MCF 10A (cell line): ENCODE results near the gene TMPRSS13. TPM values are rescaled to one million over a fixed set of nuclear protein-coding genes. Genes with fewer than 3 reads are reported as not detected.

Experiments used
- BruUV-seq: library from RNA; stranded (reverse); fragments of 400-500 nt; replicated peaks from 2 replicates; lab custom pipeline; 2021; lab: Mats Ljungman, UMichigan
- CTCF ChIA-PET: fragments of 300-600 bp; sonication (Branson Sonifier 250); formaldehyde crosslinking; extraction: SDS; loops from one replicate; lab custom pipeline; 2021; ENCODE audit warnings: antibody characterized with exemption, inconsistent platforms; lab: Yijun Ruan, JAX
- POLR2A ChIA-PET: fragments of 300-600, 350-650 bp; sonication (Branson Sonifier 250); formaldehyde crosslinking; extraction: SDS; loops from one replicate; lab custom pipeline; 2020; ENCODE audit warnings: antibody characterized with exemption, inconsistent platforms; lab: Yijun Ruan, JAX
- DNase-seq: peaks from one replicate; pipeline ENCODE4 v3.0.0-alpha.2; 2018; ENCODE audit not compliant: unreplicated experiment
- H3K27ac Mint-ChIP-seq: one replicate; pipeline ENCODE4 v1.8.0; 2022; ENCODE audit warnings: mild to moderate bottlenecking, low read depth, mixed read lengths; ENCODE audit not compliant: unreplicated experiment
- H3K27me3 Mint-ChIP-seq: one replicate; pipeline ENCODE4 v1.8.0; 2022; ENCODE audit warnings: mixed read lengths; ENCODE audit not compliant: insufficient read depth, unreplicated experiment
- H3K36me3 Mint-ChIP-seq: one replicate; pipeline ENCODE4 v1.8.0; 2022; ENCODE audit warnings: mild to moderate bottlenecking, moderate library complexity, mixed read lengths; ENCODE audit not compliant: insufficient read depth, unreplicated experiment
- H3K4me1 Mint-ChIP-seq: one replicate; pipeline ENCODE4 v1.8.0; 2022; ENCODE audit warnings: mixed read lengths; ENCODE audit not compliant: insufficient read depth, unreplicated experiment
- H3K4me3 Mint-ChIP-seq: one replicate; pipeline ENCODE4 v1.8.0; 2022; ENCODE audit warnings: mild to moderate bottlenecking, moderate library complexity, mixed read lengths; ENCODE audit not compliant: unreplicated experiment
- H3K9me3 Mint-ChIP-seq: one replicate; pipeline ENCODE4 v1.8.0; 2022; ENCODE audit warnings: mixed read lengths; ENCODE audit not compliant: unreplicated experiment
- intact Hi-C: fragments of 100-400 bp; cut with micrococcal nuclease; formaldehyde crosslinking; loops from 2 replicates; pipeline ENCODE4 v1.14.1; 2022
- total RNA-seq: library from RNA; stranded (reverse); gene quantifications from 2 replicates; pipeline ENCODE4 v1.2.3, GENCODE V29; 2022
- TF ChIP-seq, protein P1 (sequence below): fragments of 200-600 bp; IDR thresholded peaks from one replicate; pipeline ENCODE4 v1.8.0; 2022; ENCODE audit warnings: antibody characterized with exemption, mild to moderate bottlenecking; ENCODE audit not compliant: unreplicated experiment

The TMPRSS13 gene
- total RNA-seq, 1 experiment from 2014 or later, result not detected

DNA sequence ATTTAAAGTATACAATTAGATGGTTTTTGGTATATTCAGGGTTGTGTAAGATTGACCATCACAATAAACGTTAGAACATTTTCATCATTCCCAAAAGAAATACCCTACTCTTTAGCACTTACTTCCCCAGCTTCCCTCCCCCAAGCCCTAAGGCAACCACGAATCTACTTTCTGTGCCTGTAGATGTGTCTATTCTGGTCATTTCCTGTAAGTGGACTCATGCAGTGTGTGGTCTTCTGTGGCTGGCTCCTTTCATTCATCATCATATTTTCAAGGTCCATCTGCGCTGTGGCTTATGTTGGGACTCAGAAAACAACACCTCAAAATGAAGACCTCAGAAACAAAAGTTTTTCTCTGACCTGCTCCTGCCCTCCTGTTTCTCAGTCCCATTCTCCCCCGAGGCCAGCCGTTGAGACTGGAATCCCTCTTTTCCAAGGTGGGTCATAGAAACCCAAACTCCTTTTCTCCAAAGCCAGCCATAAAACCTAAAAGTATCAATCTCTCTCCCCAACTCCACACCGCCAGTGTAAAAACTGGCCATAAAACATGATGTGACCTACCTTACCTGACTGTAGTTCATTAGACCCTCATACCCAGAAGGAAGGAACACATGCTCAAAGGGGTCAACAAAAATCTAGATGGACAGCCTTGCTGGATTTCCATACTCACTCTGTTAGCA lies 12.9 kb upstream of the TMPRSS13 start:
- Mint-ChIP-seq H3K27me3 (peaks cover 13% of the 10 kb centered on the region), H3K27ac (no peak overlapping the region), H3K9me3 (no peaks in the 10 kb centered on the region), H3K36me3 (no peaks in the 10 kb centered on the region), H3K4me3 (no peak overlapping the region), H3K4me1 (peaks cover 4% of the 10 kb centered on the region)
- BruUV-seq, result no TSS peak
- CTCF ChIA-PET, result interaction anchor here (8.5 kb wide), 1 partner anchor 99 kb away, joined by 200 read pairs; no protein-coding TSS in a partner anchor
- intact Hi-C loops, result no loop called here
- DNase-seq, result no peak
- TF ChIP-seq, protein P1, sequence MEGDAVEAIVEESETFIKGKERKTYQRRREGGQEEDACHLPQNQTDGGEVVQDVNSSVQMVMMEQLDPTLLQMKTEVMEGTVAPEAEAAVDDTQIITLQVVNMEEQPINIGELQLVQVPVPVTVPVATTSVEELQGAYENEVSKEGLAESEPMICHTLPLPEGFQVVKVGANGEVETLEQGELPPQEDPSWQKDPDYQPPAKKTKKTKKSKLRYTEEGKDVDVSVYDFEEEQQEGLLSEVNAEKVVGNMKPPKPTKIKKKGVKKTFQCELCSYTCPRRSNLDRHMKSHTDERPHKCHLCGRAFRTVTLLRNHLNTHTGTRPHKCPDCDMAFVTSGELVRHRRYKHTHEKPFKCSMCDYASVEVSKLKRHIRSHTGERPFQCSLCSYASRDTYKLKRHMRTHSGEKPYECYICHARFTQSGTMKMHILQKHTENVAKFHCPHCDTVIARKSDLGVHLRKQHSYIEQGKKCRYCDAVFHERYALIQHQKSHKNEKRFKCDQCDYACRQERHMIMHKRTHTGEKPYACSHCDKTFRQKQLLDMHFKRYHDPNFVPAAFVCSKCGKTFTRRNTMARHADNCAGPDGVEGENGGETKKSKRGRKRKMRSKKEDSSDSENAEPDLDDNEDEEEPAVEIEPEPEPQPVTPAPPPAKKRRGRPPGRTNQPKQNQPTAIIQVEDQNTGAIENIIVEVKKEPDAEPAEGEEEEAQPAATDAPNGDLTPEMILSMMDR, result no peak
- POLR2A ChIA-PET, result interaction anchor here (0.6 kb wide), 1 partner anchor 100 kb away, joined by 3 read pairs; no protein-coding TSS in a partner anchor

DNA sequence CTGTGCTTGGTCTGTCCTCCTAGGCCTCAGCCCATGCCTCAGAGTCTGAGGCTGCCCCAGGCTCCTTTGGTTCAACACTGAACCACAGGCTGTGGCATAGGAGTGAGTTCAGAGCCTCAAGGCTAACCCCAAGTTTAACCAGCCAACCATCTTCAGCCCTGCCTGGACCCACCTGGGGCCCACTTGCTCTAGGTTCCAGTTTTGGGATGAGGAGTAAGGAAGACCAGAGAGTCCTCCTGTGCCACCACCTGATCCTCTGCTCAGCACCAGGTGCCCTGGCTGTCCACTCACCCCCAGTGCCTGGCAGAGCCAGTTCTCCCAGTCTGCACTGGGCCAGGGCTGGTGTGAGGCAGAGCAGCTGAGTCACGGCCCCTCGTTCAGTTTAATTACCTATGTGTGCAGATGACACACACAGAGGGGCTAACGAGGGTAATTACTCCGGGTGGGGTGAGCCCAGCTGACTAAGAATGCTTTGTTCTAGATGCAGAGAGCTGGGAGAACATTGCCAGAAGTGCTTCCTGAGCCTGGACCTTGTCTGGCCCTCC lies 12.0 kb upstream of the TMPRSS13 start:
- H3K4me1 Mint-ChIP-seq, result peaks cover 4% of the 10 kb centered on the region
- H3K9me3 Mint-ChIP-seq, result no peaks in the 10 kb centered on the region
- no peaks in the 10 kb centered on the region for H3K36me3 Mint-ChIP-seq
- H3K27ac Mint-ChIP-seq, result no peak overlapping the region
- TF ChIP-seq, protein P1, result no peak
- no TSS peak for BruUV-seq
- intact Hi-C loops, result no loop called here
- ChIA-PET POLR2A (interaction anchor here (0.6 kb wide), 1 partner anchor 101 kb away, joined by 3 read pairs; no protein-coding TSS in a partner anchor), CTCF (interaction anchor here (0.6 to 8.5 kb wide), 2 partner anchors 98 to 149 kb away, joined by 7 to 200 read pairs; no protein-coding TSS in a partner anchor)
- no peak for DNase-seq
- no peak overlapping the region for H3K4me3 Mint-ChIP-seq
- H3K27me3 Mint-ChIP-seq, result peaks cover 13% of the 10 kb centered on the region

DNA sequence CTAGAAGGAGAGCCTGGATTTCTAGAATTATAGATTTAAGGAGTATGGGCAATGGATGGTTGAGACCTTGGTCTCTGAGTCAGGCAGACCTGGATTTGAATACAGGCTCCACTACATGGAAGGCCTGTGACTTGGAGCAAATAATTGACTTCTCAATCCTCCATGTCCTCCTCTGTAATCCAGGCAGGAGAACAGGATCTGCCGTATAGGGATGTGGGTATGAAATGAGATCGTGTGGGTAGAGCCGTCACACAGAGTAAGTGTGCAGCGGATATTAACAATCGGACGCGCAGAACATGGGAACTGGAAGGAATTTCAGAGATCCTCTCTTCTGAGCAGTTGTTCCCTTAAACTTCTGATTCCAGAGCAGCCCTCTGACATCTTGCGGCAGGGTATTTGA lies 11.5 kb upstream of the TMPRSS13 start:
- H3K4me1 Mint-ChIP-seq, result peaks cover 4% of the 10 kb centered on the region
- no TSS peak for BruUV-seq
- H3K27me3 Mint-ChIP-seq, result peaks cover 13% of the 10 kb centered on the region
- H3K36me3 Mint-ChIP-seq, result no peaks in the 10 kb centered on the region
- intact Hi-C loops, result no loop called here
- H3K27ac Mint-ChIP-seq, result no peak overlapping the region
- H3K4me3 Mint-ChIP-seq, result no peak overlapping the region
- DNase-seq, result no peak
- POLR2A ChIA-PET, result interaction anchor here (0.6 kb wide), 1 partner anchor 525 kb away, joined by 3 read pairs; no protein-coding TSS in a partner anchor
- no peaks in the 10 kb centered on the region for H3K9me3 Mint-ChIP-seq
- CTCF ChIA-PET, result no interaction called here
- TF ChIP-seq, protein P1, result no peak

DNA sequence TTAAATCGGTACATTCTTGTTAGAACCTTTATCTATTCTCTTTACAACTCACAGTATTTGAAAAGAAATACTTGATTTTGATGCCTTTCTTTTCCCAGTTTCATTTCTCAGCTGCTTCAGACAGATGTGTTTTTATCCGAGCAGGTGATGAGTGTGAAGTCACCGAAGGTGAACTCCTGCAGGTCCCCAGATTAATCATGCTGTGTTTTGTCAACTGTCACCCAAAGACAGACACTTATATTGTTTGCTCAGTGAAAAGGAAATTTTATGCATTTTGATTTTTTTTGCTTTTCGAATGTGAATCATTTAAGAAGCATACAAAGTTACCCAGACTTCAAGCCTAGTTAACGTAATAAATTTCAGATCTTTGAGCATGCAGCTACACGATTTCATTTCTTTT lies 7.8 kb upstream of the TMPRSS13 start:
- peaks cover 13% of the 10 kb centered on the region for H3K27me3 Mint-ChIP-seq
- DNase-seq, result no peak
- intact Hi-C loops, result no loop called here
- no peaks in the 10 kb centered on the region for H3K9me3 Mint-ChIP-seq
- no peak overlapping the region for H3K4me3 Mint-ChIP-seq
- ChIA-PET CTCF (interaction anchor here (0.7 to 1.4 kb wide), 5 partner anchors 10 to 116 kb away, joined by 3 to 8 read pairs (median 5); no protein-coding TSS in a partner anchor), POLR2A (interaction anchor here (0.6 kb wide), 1 partner anchor 477 kb away, joined by 3 read pairs; no protein-coding TSS in a partner anchor)
- BruUV-seq, result no TSS peak
- H3K27ac Mint-ChIP-seq, result no peak overlapping the region
- no peaks in the 10 kb centered on the region for H3K36me3 Mint-ChIP-seq
- TF ChIP-seq, protein P1, result no peak
- H3K4me1 Mint-ChIP-seq, result peaks cover under 1% of the 10 kb centered on the region
